Fibroblast of skin of left quadriceps (primary cell): ENCODE data around the gene PICK1.
"Not testable (repeated sequence)": the region's sequence is repeated elsewhere in the genome, so short reads cannot be mapped to it uniquely, and the experiment has no call there.

Experiments
- DNase-seq, 2 experiments: peaks; one replicate each; pipeline ENCODE4 v3.0.0-alpha.2; 2013; ENCODE audit warnings: low read depth in 2 of 2

Gene PICK1

GRCh38 chr22:38074181-38075104, 17.2 kb downstream of the PICK1 start:
- no peak for DNase-seq

- DNase-seq: no peak
These were observed 18.1 kb downstream of the PICK1 start for GRCh38 chr22:38075105-38075825.

GRCh38 chr22:38075961-38076360, 18.8 kb downstream of the PICK1 start:
- no peak for DNase-seq

GRCh38 chr22:38077096-38077495, 19.9 kb downstream of the PICK1 start:
- DNase-seq: no peak

GRCh38 chr22:38077595-38077994, 20.4 kb downstream of the PICK1 start:
- DNase-seq: no peak

GRCh38 chr22:38078046-38078840, 21.0 kb downstream of the PICK1 start:
- no peak for DNase-seq

- DNase-seq: not testable (repeated sequence)
These were observed 22.0 kb downstream of the PICK1 start for GRCh38 chr22:38079208-38079607.

- DNase-seq: no peak
These were observed 22.6 kb downstream of the PICK1 start for GRCh38 chr22:38079804-38080203.

GRCh38 chr22:38080474-38080849, 23.3 kb downstream of the PICK1 start:
- no peak for DNase-seq

- DNase-seq: no peak
These were observed 23.8 kb downstream of the PICK1 start for GRCh38 chr22:38080850-38081635.

GRCh38 chr22:38081636-38081940, 24.4 kb downstream of the PICK1 start:
- no peak for DNase-seq

GRCh38 chr22:38081941-38082828, 25.0 kb downstream of the PICK1 start:
- no peak for DNase-seq

- no peak for DNase-seq
These were observed 25.9 kb downstream of the PICK1 start for GRCh38 chr22:38082986-38083710.

- DNase-seq: no peak
These were observed 26.9 kb downstream of the PICK1 start, which contains the start of gene SLC16A8 for GRCh38 chr22:38083931-38084631. Gene SLC16A8 (minus strand): TSS chr22:38084184. CDS start chr22:38082873, 1,311 bp downstream.

- DNase-seq: no peak
These were observed 27.9 kb downstream of the PICK1 start for GRCh38 chr22:38085056-38085455.

GRCh38 chr22:38085501-38085900, 28.3 kb downstream of the PICK1 start:
- DNase-seq: no peak

GRCh38 chr22:38086001-38086845, 29.0 kb downstream of the PICK1 start:
- no peak for DNase-seq

- no peak for DNase-seq
These were observed 29.7 kb downstream of the PICK1 start for GRCh38 chr22:38086942-38087341.
